SK-MEL-5 (cell line): Measurements from ENCODE around the gene FAM13B. TPM values are rescaled to one million over a fixed set of nuclear protein-coding genes. Genes with fewer than 3 reads are reported as not detected.
"Not testable (repeated sequence)": the region's sequence is repeated elsewhere in the genome, so short reads cannot be mapped to it uniquely, and the experiment has no call there.

Experiments used
- DNase-seq: peaks from one replicate; pipeline ENCODE4 v3.0.0-alpha.2; 2016; ENCODE audit warnings: low read depth, low spot score
- in situ Hi-C: cut with HindIII; loops from 2 replicates; pipeline ENCODE4 v1.10.0; 2016; ENCODE audit warnings: low sequenced_read_pairs, high pct_unique_total_duplicates, low pct_unique_long_range_greater_than_20kb
- total RNA-seq: library from RNA; depleted of rRNA; stranded (reverse); fragments of >200 nt; shearing (Covaris generic); gene quantifications from 2 replicates; pipeline ENCODE4 v1.2.3, GENCODE V29; 2014

The FAM13B gene
- total RNA-seq, 1 experiment from 2014 or later, result 22.7 TPM

DNA sequence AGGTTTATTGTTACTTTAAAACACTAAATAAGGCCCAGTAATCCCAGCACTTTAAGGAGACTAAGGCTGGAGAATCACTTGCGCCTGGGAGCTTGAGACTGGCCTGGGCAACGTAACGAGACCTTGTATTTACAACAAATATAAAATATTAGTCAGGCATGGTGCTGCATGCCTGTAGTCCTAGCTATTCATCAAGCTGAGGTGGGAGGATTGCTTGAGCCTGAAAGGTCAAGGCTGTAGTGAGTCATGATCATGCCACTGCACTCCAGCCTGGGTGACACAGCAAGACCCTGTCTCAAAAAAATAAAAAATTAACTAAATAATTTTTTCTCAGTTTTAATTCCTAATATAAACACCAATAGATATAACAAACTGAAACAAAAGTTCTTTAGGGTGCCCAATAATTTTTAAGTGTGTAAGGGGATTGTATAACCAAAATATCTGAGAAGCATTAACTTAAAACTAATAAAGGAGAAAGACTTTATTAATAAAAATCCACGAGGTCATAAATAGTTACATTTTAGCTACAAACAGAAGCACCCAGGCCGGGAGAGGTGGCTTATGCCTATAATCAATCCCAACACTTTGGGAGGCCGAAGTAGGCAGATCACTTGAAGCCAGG is 32.7 kb downstream of the FAM13B start:
- peak; percentile 83 for DNase-seq
- in situ Hi-C loops, result no loop called here

DNA sequence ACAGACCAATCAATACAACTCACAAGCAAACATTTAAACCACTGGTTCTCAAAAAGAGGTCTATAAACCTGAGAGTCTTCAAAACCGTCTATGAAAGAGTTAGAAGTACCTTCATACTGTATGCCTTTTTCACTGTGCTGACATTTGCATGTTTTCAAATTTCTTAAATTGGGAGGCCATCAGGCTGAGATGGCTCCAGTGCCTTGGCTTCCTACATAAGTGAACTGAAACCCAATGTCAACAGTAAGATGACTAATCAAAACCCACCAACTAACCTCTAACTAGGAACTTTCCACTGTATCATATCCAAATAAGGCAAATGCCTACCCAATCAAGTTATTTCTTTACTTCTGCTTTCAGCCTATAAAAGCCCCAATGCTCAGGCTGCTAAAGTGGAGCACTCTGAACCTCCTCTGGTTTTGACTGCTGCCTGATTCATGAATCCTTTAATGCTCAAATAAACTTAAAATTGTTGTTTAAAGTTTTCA is 35.1 kb downstream of the FAM13B start:
- no peak for DNase-seq
- in situ Hi-C loops, result no loop called here

DNA sequence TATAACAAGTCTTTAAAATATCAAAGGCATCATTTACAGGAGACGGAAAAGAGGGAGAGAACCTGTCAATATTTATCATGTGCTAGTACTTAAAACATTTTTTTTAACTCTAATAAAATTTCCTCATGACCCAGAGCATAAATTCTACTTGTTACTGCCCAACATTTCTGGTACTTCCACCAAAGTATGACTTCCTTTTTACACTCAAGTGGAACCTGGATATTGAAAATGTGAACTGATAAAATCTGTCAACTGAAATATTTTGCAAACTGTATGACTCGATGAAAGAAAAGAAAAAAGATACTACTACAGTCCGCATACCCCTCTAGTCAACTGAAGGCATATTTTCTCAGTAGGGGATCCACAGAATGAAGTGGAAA is 37.1 kb downstream of the FAM13B start:
- DNase-seq, result peak; percentile 13

DNA sequence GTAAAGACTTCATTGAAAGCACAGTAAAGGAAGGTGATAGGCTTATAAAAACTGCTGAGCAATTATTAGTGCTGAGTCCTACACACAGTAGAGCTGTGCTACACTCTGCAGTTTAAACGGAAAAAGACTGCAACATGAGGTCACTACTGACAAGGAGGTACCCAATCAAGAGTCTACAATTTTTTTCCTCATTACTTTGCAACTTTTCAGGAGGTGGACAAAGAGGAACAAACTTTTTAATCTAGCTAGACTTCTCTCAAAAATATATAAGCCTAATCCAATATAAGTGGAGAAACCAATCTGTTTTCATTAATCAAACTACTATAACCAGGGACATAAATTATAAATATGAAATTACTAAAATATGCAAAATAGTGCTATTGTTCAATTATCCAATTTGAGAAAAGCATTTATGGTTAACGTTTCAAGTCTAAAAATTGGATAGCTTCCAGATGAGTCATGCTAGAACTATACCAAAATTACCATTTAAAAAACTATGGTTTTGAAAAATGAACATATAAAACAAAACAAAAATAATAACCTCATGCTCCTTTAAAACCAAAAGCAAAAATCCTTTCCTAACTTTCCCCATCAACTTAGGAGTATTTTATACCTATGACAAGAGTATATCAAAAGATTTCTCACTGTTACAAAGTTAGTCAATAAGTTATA is 37.7 kb downstream of the FAM13B start:
- in situ Hi-C loops, result no loop called here
- DNase-seq, result peak; percentile 41

More for the DNA sequence above, 37.1 kb downstream of the FAM13B start:
- in situ Hi-C loops, result no loop called here

DNA sequence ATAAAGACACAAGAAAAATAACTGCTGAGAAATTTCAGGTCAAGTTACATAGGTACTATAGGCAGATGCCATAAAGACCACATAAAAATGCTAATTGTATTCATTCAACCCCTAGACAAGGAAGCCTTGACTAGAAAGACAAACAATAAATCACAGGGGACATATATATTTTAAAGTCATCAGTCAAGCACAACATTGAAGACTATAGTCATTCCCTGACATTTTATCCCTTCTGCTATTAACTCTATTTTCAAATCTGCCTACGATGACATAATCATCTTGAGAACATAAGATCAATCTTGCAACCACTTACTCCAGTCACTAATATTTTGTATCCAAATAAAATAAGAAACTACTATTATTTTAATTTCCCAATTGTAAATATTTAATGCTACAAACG is 38.3 kb downstream of the FAM13B start:
- no peak for DNase-seq
- in situ Hi-C loops, result no loop called here

DNA sequence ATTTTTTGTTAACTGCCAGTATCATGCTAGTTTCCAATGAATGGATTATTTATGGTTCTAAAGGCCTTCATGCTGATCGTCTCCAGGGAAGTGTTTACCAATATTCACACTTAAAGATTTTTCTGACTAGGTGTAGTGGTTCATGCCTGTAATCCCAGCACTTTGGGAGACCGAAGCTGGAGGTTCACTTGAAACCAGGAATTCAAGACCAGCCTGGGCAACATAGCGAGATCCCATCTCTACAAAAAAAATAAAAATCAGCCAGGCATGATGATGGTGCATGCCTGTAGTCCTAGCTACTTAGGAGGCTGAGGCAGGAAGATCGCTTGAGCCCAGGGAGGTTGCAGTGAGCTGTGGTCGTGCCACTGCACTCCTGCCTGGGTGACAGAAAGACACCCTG is 43.5 kb downstream of the FAM13B start:
- in situ Hi-C loops, result no loop called here

DNA sequence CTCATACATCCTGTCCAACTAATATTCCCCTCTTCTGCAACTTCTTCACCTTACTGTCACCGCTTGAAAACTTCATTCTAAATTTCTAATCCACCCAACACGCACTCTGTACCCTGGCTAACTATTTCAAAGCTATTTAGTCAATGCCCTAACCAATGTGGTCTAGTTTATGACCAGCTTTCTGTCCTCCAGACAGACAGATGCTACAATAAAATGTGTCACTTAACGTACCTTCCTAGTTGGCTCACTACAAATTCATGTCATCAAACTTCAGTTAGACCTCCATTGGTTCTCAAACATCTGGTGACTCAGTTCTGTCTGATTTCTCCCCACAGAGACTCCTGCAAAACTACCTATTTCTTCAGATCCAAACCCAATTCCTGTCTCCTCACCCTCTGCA is 57.7 kb downstream of the FAM13B start:
- in situ Hi-C loops, result no loop called here
- no peak for DNase-seq

More for the DNA sequence above, 43.5 kb downstream of the FAM13B start:
- DNase-seq, result no peak

DNA sequence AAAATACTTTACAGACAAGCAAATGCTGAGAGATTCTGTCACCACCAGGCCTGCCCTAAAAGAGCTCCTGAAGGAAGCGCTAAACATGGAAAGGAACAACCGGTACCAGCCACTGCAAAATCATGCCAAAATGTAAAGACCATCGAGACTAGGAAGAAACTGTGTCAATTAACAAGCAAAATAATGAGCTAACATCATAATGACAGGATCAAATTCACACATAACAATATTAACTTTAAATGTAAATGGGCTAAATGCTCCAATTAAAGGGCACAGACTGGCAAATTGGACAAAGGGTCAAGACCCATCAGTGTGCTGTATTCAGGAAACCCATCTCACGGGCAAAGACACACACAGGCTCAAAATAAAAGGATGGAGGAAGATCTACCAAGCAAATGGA is 62.5 kb downstream of the FAM13B start:
- in situ Hi-C loops, DNase-seq: not testable (repeated sequence)

DNA sequence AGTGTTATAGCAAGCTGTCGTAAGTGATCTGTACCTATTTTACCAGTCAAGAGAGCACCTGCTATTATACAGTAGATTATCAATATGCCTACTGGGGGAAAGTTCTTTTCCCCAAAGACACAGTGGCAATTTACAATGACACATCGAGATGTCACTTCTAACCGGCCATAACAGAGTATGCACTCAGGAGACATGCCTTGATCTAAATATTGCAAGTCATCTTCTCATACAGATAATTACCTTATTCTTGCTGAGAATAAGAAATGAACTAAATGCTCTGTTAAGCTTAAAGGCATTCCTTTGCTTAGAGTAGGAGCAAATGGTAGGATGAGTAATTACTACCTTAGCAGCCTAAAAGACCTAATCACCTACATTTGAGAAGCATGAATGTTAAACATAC is 72.1 kb downstream of the FAM13B start:
- DNase-seq, result no peak
- in situ Hi-C loops, result no loop called here

DNA sequence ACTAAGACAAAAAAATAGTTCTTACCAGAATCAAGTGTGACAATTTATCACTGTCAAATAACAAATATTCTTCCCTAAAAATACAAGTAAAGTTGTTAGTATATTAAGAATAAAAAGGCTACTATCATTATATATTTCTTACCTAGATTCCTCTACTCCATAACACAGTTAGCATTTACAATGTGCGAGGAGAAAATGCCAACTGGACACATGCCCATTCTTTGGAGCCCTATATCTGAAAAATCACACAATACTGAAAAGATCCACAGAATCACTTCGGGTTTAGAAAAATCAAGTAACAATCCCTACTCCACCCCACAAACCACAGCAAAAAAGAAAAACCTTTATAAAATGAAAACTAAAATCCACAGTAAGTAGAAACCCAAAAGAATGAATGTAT is 72.7 kb downstream of the FAM13B start:
- in situ Hi-C loops, result no loop called here
- DNase-seq, result no peak

DNA sequence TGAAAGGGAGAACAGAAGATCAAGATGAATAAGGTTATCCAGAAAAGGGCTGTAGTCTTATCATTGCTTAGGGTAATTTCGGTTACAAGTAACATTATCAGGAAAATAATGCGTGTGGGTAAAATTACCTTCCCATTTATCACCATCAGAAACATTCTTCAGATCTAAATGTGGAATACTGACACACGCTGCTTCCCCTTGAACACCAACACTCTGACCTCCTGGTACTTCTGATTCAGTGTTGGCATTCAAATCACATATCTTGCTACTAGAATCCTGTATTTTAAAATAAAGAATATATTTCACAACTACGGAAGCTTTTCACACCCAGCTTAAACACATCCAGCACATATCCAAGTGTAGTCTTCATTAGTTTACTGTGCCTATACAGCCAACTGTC is 73.4 kb downstream of the FAM13B start:
- no peak for DNase-seq
- in situ Hi-C loops, result no loop called here

DNA sequence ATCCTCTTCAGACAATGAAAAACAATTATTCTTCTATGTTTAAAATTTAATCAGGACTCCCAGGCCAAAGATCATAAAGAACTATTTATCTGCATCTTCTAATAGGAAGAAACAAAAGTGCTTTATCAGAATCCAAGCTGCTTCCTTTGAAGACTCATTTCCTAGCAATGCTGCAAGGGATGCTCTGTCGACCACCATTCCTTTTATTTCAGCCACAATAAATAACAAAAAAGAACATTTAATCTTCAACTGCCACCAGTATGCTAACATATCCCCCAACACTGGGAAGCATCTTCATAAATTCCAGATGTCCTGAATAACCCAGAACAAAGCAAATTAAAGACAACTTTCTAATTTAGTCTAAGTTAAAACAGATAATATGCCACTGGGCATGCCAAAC is 74.9 kb downstream of the FAM13B start:
- DNase-seq, result no peak
- in situ Hi-C loops, result no loop called here

DNA sequence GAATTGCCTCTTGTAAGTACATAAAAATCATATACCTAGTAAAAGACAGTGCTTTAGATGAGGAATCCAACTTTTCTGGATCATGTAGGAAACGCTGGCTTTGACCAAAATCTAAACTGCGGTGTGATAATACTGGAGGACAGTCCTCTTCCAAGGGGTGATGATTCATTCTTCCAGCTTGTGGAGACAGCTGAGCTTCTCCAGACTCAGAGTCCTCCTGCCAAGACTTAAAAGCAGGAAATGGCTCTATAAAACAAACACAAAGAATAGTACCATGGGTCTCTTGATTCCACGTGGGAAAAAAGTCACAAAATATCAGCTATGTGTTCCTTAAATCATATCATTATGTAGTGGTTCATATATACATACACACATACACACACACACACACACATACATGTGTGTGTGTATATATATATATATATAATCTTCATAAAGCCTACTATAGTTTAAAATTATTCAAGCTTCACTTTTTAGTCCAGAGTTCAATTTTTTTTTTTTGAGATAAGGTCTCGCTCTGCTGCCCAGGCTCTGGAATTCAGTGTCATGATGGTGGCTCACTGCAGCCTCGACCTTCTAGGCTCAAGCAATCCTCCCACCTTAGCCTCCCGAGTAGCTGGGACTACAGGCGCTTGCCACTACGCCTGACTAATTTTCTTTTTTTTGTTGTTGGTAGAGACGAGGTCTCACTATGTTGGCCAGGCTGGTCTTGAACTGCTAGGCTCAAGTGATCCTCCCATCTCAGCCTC is 78.6 kb downstream of the FAM13B start:
- peak; percentile 50 for DNase-seq
- in situ Hi-C loops, result no loop called here

DNA sequence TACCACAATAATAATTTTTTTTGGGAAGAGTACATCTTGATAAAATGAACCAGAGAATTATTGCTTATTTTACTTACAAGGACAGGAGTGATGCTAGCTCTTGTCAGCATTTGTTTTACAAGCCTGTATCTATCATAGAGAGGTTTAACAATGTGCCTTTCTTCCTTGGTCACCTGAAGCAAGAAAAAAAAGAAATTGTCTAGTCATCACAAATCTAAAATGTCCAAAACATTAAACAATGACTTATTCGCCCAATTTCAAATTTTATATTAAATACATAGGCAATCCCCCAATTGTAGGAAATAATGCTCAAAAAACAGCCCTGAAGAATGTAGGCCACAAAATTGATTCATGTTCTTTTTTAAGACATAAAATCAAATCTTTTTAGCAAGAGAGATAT is 87.1 kb downstream of the FAM13B start:
- no peak for DNase-seq
- in situ Hi-C loops, result no loop called here

DNA sequence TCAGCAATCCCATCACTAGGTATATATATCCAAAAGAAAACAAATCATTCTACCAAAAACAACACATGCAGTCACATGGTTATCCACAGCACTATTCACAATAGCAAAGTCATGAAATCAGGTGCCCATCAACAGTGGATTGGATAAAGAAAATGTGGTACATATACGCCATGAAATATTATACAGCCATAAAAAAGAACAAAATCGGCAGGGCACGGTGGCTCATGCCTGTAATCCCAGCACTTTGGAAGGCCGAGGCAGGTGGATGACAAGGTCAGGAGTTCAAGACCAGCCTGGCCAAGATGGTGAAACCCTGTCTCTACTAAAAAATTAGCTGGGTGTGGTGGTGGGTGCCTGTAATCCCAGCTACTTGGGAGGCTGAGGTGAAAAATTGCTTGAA is 88.6 kb downstream of the FAM13B start:
- in situ Hi-C loops, DNase-seq: not testable (repeated sequence)

DNA sequence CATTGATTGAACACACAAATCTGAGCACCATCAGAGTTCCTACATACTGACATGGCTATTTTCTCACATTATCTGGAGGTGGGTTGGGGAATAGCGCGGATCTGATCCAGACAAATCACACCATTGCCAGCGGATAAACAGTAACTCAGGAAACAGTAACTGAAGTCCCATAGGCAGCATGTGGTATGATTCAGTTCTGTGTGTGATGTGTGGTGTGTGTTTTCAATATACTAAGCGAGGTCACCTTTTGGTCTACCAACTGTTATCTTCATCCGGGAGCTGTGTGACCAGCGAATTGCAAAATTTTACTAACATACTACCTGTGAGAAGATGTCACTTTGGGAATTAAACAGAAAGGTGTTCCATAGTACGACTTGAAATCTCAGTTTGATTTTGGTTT is 93.5 kb downstream of the FAM13B start:
- in situ Hi-C loops, result no loop called here
- DNase-seq, result no peak

DNA sequence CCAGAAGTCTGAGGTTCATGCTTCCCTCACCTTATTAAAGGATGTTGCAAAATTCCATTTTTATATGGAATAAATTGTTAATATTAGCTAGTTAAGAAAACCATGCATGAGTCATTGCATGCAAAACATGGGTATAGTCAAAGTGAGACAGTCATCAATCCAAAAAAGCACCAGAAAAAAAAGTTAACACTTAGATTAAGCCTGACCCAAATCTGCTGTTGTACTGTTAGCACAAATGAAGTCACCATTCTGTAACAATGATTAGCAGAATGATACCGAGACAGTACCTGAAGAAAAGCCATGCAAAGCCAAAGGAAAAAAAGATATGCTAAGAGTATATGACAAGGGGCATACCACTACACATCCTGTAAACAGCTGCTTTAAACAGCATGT is 94.1 kb downstream of the FAM13B start:
- in situ Hi-C loops, result no loop called here
- DNase-seq, result no peak

DNA sequence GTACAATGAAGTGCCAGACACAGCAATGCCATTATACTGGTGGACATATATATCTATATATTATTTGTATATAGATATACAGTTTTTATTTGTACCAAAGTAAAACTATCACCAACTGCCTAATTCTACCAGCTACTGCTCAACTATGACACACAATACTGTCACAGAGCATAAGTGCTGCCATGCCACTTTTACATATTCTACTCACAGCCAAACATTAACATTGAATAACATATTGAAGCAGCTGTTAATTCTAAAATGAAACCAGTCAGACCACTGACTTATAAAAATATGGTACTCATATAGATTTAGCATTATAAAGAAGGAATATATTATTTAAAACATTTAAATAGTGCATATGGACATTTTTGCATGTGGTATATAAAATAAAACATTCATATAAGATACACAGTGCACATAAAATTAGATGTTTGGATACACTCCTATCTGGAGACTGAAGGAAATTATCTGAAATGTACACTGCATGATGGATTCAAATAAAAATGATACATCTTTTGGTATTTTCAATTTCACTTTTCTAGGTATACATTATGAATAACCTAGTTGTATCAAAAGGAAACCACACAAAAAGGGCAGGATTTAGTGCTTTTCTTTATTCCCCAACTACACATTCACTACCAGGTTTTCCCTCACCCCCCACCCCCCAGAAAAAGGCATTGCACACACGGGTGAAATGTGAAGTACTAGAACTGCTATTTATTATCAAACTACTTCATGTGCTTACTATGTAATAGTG is 94.7 kb downstream of the FAM13B start:
- in situ Hi-C loops, result no loop called here
- no peak for DNase-seq
